ENCODE measurements around the gene GLTPD2. TPM values are rescaled to one million over a fixed set of nuclear protein-coding genes. Genes with fewer than 3 reads are reported as not detected.

The GLTPD2 gene
- total RNA-seq, 1 donor from 2014 or later: 0.22 TPM

GRCh38 chr17:4764595-4764994 lies 24.2 kb upstream of the GLTPD2 start:
- TF ChIP-seq CTCF (IDR thresholded peaks at IDR 0.05; ENCODE audit: unreplicated experiment): no peak
- no peaks in the 10 kb centered on the region for H3K36me3 Mint-ChIP-seq
- no peak overlapping the region for H3K27ac Mint-ChIP-seq
- H3K4me3 Mint-ChIP-seq: no peak overlapping the region
- no peaks in the 10 kb centered on the region for H3K4me1 Mint-ChIP-seq
- no peak for DNase-seq (ENCODE audit: low spot score in 2 of 2, unreplicated experiment in 2 of 2)
- H3K27me3 Mint-ChIP-seq (ENCODE audit: low read depth): peaks cover 19% of the 10 kb centered on the region
- H3K9me3 Mint-ChIP-seq: no peaks in the 10 kb centered on the region

- peaks cover 15% of the 10 kb centered on the region for H3K27me3 Mint-ChIP-seq (ENCODE audit: low read depth)
- DNase-seq (ENCODE audit: low spot score in 2 of 2, unreplicated experiment in 2 of 2): no peak
Observed at GRCh38 chr17:4766201-4766600, 22.6 kb upstream of the GLTPD2 start.

GRCh38 chr17:4766723-4767122 lies 22.0 kb upstream of the GLTPD2 start:
- no peak for DNase-seq (ENCODE audit: low spot score in 2 of 2, unreplicated experiment in 2 of 2)
- no peak overlapping the region for H3K4me3 Mint-ChIP-seq
- no peaks in the 10 kb centered on the region for H3K4me1 Mint-ChIP-seq
- TF ChIP-seq CTCF (IDR thresholded peaks at IDR 0.05; ENCODE audit: unreplicated experiment): no peak
- no peaks in the 10 kb centered on the region for H3K9me3 Mint-ChIP-seq
- no peak overlapping the region for H3K27ac Mint-ChIP-seq
- H3K27me3 Mint-ChIP-seq (ENCODE audit: low read depth): peaks cover 19% of the 10 kb centered on the region
- H3K36me3 Mint-ChIP-seq: no peaks in the 10 kb centered on the region

More at GRCh38 chr17:4766201-4766600, 22.6 kb upstream of the GLTPD2 start:
- H3K9me3 Mint-ChIP-seq: no peaks in the 10 kb centered on the region
- H3K27ac Mint-ChIP-seq: no peak overlapping the region
- no peak overlapping the region for H3K4me3 Mint-ChIP-seq
- TF ChIP-seq CTCF (IDR thresholded peaks at IDR 0.05; ENCODE audit: unreplicated experiment): no peak
- H3K36me3 Mint-ChIP-seq: no peaks in the 10 kb centered on the region
- H3K4me1 Mint-ChIP-seq: no peaks in the 10 kb centered on the region

- no peak overlapping the region for H3K27ac Mint-ChIP-seq
- no peaks in the 10 kb centered on the region for H3K9me3 Mint-ChIP-seq
- peaks cover 31% of the 10 kb centered on the region for H3K27me3 Mint-ChIP-seq (ENCODE audit: low read depth)
- DNase-seq (ENCODE audit: low spot score in 2 of 2, unreplicated experiment in 2 of 2): no peak
- no peaks in the 10 kb centered on the region for H3K4me1 Mint-ChIP-seq
- no peak overlapping the region for H3K4me3 Mint-ChIP-seq
- no peak for TF ChIP-seq CTCF (IDR thresholded peaks at IDR 0.05; ENCODE audit: unreplicated experiment)
- H3K36me3 Mint-ChIP-seq: no peaks in the 10 kb centered on the region
Observed at GRCh38 chr17:4768298-4768697, 20.5 kb upstream of the GLTPD2 start.

GRCh38 chr17:4769628-4770027 lies 19.1 kb upstream of the GLTPD2 start:
- Mint-ChIP-seq H3K27me3 (ENCODE audit: low read depth) (peaks cover 36% of the 10 kb centered on the region), H3K4me1 (no peaks in the 10 kb centered on the region), H3K9me3 (no peaks in the 10 kb centered on the region), H3K27ac (no peak overlapping the region), H3K4me3 (no peak overlapping the region), H3K36me3 (no peaks in the 10 kb centered on the region)
- DNase-seq (ENCODE audit: low spot score in 2 of 2, unreplicated experiment in 2 of 2): no peak
- no peak for TF ChIP-seq CTCF (IDR thresholded peaks at IDR 0.05; ENCODE audit: unreplicated experiment)
